ENCODE data around the gene ERN2. TPM values are rescaled to one million over a fixed set of nuclear protein-coding genes. Genes with fewer than 3 reads are reported as not detected.
"Not testable (repeated sequence)": the region's sequence is repeated elsewhere in the genome, so short reads cannot be mapped to it uniquely, and the experiment has no call there.

ERN2 gene
- total RNA-seq, 1 donor from 2014 or later = not detected

DNA sequence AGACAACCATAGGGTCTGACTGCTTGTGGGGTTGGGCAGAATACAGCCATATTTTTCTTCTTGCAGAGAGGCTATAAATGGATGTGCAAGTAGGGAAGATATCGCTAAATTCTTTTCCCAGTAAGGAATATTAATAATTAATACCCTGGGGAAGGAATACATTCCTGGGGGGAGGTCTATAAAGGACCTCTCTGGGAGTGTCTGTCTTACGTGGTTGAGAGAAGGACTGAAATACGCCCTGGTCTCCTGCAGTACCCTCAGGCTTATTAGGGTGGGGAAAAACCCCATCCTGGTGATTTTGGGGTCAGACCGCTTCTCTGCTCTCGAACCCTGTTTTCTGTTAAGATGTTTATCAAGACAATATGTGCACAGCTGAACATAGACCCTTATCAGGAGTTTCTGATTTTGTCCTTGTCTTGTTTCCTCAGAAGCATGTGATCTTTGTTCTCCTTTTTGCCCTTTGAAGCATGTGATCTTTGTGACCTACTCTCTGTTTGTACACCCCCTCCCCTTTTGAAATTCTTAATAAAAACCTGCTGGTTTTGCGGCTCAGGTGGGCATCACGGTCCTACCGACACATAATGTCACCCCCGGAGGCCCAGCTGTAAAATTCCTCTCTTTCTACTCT, 9.7 kb upstream of the ERN2 start:
- not testable (repeated sequence) for DNase-seq (ENCODE audit: low read depth in 2 of 2)

DNA sequence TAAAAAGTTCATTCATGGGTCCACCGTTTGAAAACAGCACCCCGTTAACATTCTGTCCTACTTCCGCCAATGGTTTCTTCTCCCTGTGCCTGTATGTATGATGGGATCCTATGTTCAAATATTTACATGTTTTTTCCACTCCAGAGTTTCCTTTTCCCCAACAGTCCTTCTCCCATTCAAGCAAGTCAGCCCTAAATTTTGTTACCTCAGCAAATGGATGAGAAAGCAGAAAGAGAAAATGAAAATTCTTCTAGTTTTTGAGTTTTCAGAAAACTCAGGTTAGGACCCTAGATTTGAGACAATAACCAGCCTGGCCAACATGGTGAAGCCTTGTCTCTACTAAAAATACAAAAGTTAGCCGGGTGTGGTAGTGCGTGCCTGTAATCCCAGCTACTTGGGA, 3.5 kb upstream of the ERN2 start:
- DNase-seq (ENCODE audit: low read depth in 2 of 2) = no peak

DNA sequence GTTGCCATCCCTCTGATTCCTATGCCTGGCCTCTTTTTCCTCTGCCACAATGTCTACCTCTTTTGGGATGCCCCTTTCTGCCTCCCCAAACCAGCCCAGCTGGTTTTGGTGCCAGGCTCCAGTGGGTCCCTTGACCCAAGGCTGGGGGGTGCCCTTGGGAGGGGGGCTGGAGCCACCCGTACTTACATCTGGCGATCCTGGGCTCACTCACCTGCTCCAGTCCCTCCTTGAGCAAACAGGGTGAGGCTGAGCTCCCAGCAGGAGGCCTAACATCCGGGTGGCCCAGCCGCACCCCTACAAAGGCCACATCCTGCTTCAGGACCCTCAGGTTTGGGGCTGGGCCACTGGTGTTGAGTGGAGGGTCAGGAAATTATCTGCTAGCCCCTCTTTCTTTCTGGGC, 1.2 kb downstream of the ERN2 start:
- no peak for DNase-seq (ENCODE audit: low read depth in 2 of 2)

DNA sequence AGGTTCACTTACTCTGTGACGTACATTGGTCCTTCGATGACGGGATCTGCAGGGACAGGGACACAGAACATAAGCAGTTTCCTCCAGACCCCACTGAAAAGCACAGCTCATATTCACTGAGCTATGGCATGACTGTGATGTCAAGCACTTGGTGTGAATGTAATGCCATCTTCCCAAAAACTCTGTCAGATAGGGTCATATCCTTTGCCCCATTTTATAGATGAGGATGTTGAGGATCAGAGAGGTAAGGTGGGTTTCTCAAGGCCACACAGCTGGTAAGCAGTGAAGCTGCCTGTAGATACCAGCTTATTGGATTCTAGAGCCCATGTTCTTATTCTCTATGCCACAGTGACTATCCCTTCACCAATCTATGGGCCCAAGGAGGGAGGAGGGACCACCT, 2.5 kb downstream of the ERN2 start:
- no peak for DNase-seq (ENCODE audit: low read depth in 2 of 2)

DNA sequence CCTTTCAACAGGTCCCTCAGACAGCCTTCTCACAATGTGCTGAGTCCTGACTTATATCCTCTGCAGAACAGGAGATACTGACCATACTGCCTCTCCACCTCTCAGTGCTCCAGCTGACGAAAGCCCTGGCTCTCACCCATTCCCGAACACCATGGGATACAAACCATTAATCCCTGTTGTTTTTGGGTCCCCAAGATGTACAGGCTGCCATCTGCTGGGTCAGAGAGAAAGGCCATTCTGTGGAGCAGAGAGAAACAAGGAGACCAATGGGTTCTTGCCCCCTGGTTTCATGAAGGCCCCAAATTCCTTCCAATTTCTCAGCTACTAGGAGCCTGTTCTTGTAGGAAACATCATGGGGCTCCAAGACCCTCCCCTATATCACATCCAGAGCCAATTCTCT, 3.0 kb downstream of the ERN2 start:
- DNase-seq (ENCODE audit: low read depth in 2 of 2) = no peak

DNA sequence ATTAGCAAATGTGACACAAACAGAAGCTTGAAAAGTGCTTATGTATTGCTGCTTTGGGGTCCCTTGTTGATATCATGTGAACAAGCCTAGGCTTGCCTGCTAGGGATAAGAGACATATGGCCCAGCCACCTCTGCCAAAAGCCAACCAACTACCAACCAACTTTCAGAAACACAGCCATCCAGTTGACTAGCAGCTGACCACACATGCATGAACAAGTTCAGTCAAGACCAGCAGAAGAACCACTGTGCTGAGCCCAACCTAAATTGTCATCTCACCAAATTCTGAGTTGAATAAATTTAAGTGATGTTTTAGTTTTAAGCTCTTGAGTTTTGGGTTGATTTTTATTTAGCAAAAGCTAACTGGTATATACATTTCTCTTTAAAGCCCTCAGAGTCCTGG, 3.5 kb downstream of the ERN2 start:
- no peak for DNase-seq (ENCODE audit: low read depth in 2 of 2)

DNA sequence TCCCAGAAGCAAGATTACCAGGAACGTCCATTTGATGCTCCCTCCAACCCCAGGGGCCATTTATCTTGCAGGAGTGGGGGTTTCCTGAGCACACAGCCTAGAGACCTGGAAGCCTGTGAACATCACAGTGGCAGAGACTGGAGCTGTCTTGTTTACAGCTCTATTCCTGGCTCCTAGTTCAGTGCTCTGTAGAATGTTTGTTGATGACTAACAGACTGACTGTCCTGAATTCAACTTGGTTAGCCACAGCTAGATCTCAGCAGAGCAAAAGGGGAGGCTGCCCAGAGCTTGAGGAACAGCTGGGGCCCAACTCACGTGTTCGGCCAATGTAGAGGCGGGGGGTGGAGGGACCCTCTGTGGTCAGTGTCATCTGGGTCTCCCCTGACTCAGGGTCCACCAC, 6.6 kb downstream of the ERN2 start:
- DNase-seq (ENCODE audit: low read depth in 2 of 2) = no peak

DNA sequence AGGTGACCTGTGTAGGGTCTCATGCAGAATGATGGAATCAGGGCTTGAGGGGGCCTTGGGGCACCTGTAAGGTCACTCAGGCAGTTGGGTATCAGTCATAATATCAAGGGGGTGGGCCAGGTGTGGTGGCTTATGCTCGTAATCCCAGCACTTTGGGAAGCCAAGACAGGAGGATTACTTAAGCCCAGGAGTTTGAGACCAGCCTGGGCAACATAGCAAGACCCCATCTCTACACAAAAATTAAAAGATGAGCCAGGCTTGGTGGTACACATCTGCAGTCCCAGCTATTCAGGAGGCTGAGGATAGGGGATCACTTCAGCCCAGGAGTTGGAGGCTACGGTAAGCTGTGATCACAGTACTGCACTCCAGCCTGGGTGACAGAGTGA, 7.5 kb downstream of the ERN2 start:
- DNase-seq (ENCODE audit: low read depth in 2 of 2) = no peak

DNA sequence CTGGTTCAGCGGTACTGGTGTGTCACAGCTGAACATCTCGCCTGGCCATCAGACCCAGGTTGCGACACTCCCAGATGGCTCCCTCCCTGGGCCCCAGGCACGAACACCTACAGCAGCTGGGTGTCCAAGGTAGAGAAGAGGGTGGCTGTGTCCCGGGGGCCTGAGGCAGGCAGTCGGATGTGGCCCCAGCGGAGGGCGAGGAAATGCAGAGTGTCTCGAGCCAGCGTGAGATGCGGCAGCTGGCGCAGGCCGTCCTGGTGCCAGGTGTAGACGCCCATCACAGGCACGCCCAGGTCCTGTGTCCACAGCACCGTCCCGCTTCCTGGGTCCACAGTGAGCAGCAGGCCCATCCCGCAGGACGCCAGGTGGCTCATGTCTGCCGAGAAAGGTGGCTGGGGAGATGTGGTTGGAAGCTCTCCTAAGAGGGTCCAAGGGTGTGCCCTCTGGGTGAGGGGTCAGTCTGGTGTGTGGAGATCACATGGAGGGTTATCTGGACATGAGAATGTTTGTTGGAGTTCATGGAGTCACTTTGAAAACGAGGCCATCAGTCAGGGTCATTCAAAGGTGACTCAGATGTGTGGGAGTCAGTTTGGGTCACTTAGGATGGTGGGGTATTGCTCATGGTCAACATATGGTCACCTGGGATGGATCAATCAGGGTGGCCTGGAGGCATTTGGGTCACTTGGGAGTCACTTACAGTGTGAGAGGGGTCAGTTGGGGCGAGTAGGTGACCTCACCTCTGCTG, 8.1 kb downstream of the ERN2 start:
- no peak for DNase-seq (ENCODE audit: low read depth in 2 of 2)

DNA sequence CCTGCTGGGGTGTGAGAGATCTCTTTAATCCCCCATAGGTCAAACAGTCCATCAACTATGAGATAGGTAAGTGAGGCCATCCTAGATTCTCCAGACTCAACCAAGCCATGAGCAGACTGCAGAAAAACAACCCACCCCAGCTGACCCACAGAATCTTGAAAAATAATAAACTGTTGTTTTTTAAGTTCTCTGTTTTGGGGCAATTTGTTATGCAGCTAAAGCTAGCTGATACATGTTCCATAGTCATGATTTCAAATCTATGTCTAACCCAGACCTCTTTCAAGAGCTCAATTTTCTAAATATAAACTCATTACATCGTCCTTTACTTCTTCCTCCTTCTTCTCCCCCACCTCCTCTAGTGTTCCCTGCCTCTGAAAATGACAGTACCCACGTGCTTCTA, 10.1 kb downstream of the ERN2 start:
- no peak for DNase-seq (ENCODE audit: low read depth in 2 of 2)

DNA sequence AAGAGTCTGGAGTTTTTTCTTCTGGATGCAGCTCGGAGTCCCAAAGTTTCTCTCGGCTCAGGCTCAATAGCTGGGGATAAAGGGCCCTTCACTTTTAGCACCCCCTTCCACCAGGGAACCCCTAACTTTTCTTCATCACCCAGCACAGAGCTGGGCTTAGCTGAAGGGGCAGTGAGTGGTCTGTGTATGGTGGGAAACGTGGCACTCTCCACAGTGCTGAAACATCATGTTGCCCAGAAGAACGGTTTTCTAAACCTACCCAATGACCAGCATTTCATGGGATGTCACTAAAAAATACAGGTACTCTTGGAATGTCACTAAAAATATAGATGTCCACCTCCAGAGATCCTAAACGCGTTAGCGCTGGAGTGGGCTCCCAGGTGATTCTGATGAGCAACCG, 12.0 kb downstream of the ERN2 start:
- DNase-seq (ENCODE audit: low read depth in 2 of 2) = no peak

DNA sequence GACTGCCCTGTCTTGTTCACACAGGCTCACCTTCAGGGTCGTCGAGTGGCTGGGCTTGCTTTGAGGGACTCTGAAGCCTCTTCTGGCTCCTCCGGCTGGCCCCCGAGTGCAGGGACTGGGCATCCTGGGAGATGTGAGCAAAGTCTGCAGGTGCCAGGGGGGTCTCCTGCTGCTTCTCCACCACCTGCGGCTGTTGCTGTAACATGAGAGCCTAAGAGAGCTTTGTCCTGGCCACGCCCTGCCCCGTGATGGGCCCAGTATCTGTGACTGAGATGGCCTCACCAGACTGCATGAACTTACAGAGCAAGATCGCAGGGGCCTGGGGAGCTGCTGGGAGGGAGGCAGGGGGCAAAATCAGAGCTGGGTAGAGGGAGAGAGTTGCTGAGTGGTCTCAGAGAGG, 12.5 kb downstream of the ERN2 start:
- no peak for DNase-seq (ENCODE audit: low read depth in 2 of 2)

DNA sequence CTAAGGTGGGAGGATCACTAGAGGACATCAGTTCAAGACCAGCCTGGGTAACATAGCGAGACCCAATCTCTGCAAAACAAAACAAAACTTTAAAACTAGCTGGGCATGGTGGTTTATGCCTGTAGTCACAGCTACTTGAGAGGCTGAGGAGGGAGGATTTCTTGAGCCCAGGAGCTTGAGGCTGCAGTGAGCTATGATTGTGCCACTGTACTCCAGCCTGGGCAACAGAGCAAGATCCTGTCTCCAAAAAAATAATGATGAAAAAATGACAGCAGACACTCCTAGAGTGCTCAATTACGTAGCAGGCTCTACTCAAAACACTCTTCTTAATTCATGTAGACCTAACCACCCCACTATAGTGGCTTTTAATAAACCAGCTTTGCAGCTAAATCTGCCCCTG, 12.9 kb downstream of the ERN2 start:
- no peak for DNase-seq (ENCODE audit: low read depth in 2 of 2)

DNA sequence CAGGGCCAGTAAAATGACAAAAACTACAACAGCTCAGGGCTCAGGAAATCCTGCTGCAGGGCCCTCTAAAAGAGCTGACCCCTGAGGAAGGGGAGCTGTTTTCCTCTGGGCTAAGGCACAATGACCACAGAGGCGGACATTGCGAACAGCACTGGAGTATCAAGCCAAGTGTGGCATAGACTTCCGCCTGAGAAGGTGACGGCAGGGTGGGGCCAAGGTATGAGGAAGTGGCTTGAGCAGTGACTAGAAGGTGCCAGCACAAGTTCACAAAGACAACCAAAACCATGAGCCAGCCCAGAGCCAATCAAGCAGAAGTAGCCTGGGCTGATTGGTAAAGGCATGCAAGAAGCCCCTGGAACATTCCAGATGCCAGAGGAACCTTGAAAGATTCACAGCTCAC, 13.9 kb downstream of the ERN2 start:
- DNase-seq (ENCODE audit: low read depth in 2 of 2) = no peak

DNA sequence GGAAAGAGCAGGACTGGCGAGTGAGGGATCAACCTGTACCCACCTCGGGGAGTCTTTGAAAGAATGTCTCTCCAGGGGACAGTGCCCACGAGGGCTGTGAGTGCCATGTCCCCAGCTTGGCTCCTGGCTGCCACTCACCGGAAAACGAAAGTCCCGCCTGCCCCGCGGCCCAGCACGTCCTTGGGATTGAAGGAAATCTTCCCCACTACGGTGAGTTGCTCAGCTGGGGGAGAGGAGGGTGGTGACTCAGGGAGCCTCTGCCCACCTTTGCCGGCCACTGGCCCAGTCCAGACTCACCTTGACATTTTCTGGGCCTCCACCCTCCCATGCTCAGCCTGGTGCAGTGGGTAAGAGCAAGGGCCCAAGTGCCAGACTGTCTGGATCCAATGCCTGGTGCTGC, 17.3 kb downstream of the ERN2 start:
- no peak for DNase-seq (ENCODE audit: low read depth in 2 of 2)

DNA sequence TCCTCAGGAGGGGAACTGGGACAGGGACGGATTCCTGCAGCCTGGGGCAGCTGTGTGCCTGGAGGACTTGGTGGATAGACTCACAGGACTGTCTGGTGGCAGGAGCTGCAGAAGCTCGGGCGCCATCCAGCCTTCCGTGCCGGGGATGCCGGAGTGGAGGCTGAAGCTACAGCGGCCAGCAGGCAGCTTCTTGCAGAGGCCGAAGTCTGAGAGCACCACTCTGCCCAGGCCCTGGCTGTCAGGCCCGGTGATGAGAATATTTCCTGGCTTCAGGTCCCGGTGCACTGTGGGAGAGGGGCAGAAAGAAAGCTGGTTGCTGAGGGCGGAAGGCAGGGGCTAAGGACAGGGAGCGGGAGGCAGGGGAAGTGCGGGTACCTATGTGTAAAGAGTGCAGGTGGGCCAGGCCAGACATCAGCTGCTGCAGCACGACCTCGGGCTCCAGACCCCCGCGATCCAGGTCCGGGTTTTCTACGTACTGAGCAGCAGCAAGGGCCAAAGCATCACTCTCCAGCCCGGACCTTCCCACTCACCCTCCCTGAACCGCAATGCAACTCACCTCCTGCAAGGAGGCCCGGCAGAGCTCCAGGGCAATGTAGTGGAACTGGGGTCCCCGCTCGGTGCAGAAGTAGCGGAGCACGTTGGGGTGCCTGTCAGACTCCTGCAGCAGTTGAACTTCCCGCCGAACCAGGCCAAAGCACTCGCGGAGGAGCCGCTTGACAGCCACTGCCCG, 18.2 kb downstream of the ERN2 start:
- peak; percentile 20 to 34 for DNase-seq (ENCODE audit: low read depth in 2 of 2)

DNA sequence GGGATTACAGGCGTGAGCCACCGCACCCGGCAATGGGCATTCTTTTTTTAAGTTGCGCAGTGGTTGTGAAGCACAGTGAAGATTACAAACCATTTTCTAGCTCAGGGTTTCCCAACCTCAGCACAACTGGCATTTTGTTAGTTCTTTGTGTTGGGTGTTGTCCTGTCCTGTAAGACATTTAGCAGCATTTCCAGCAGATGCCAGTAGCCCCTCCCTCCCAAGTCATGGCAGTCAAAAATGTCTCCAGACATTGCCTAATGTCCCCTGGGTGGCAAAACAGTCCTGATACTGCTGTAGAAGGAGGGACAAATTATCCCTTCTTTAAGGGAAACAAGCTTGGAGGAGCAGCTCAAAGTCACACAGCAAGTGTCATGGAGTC, 18.8 kb downstream of the ERN2 start:
- DNase-seq (ENCODE audit: low read depth in 2 of 2) = no peak

DNA sequence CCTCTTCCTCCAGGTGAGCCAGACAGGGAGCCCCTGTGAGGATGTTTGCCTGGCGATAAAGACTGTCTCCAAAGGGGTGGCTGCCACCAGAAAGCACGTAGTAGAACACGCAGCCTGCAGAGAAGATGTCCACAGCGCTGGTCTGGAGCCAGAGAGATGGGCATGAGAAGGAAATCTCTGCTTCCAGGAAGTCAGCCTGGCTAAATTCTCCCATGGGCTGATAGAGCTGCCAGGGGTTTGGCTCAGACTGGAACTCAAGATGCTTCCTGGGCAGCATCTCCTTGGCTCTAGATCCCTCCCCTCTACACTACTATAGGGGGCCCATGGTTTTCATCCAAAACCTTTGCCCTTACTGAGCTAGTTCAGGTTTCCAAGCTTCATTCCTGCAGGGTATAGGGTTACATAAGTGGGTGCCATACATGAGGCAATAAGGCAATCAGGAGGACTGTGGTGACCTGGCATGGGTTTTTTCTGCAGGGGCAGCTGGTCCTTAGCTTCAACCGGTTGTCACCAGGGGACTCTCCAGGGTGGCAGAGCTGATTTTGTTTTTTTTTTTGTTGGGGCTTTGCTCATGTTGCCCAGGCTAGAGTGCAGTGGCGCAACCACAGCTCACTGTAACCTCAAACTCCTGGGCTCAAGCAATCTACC, 20.7 kb downstream of the ERN2 start:
- no peak for DNase-seq (ENCODE audit: low read depth in 2 of 2)

DNA sequence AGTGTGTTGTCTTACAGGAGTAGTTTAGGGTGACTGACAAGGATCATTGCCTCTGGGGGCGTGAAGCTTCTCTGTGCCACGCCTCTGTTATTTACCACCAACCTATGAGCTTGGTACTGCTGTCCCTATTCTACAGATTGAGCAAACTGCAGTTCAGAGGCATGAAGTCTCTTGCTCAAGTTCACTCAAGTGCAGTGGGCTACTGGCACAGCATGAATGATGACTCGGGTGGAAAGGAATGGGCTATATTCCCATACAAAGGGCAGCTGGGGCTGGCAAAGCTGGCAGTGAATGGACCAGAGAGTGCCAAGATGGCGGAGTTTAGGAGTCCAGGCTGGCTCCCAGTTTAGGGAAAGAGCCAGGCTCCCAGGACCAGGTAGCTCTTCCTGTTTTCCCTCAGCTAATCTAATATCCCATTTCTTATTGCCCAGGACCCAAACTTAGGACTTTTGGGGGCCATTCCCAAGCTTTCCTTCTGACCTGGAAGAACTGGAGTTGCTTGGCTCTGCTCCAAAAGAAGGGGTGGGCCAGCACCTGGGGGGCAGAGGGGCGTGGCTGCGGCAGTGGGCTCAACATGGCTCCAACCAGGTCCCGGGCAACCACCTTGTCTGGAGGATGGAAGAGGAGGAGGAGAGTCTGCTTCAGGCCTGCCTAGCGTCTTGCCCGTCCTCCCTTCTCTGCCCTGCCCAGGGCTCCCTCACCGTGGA, 21.4 kb downstream of the ERN2 start:
- DNase-seq (ENCODE audit: low read depth in 2 of 2) = no peak

DNA sequence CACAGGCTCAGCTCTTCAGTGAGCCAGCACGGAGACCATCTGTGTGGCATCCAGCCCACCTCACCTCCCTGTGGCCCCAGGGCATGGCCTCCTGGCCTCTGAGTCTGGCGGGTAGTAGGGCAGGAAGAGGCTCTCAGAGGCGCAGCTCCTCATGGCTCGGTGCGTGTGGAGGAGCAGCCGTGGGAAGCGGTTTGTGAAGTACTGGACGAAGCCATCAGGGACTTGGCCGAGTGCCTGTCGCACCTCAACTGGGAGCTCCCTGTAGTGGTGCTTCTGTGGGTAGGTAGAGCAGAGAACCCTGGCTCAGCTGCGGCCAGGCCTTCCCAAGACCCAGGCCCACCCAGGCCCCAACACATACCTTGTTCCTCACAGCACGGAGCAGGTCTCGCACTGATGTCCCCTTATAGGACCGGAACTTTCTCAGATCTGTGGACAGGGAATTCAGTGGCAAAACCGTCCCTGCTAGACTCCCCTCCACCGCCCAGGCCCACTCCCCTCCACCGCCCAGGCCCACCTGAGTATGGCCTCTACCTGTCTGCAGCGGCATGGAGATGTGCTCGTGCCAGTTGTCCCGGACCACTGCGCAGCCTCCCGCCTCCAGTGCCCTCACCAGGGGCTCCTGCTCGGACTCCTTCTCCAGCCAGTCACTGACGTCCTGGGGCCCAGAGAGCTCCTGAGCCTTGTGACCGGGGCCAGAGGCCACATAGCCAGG, 22.1 kb downstream of the ERN2 start:
- no peak for DNase-seq (ENCODE audit: low read depth in 2 of 2)

Data from lung microvascular endothelial cell (primary cell).